Epithelial cell of prostate (primary cell): Measurements from ENCODE around the gene NPTN.
A peak's percentile ranks its signal among the peaks of the same experiment; 100 is the strongest.
"Not testable (repeated sequence)": the region's sequence is repeated elsewhere in the genome, so short reads cannot be mapped to it uniquely, and the experiment has no call there.

Source experiments
- DNase-seq: peaks from one replicate; pipeline ENCODE4 v3.0.0-alpha.2; 2011; ENCODE audit warnings: low read depth, low spot score
- H3K27ac ChIP-seq: fragments of 450-650 bp; 2 replicates; pipeline ENCODE4 v1.5.1; 2017; ENCODE audit warnings: mild to moderate bottlenecking

Gene NPTN

GRCh38 chr15:73602446-73602843 lies 30.7 kb downstream of the NPTN start:
- peak overlapping the region; percentile 78 for H3K27ac ChIP-seq
- DNase-seq, result no peak

GRCh38 chr15:73601451-73602445 lies 31.4 kb downstream of the NPTN start:
- DNase-seq, result peak; percentile 8
- H3K27ac ChIP-seq, result peak overlapping the region; percentile 78

GRCh38 chr15:73600413-73601335 lies 32.5 kb downstream of the NPTN start:
- no peak for DNase-seq
- H3K27ac ChIP-seq, result peak overlapping the region; percentile 78

GRCh38 chr15:73599934-73600333 lies 33.3 kb downstream of the NPTN start:
- H3K27ac ChIP-seq, result peak overlapping the region; percentile 78
- peak; percentile 31 for DNase-seq

- no peak for DNase-seq
These were observed 34.5 kb downstream of the NPTN start for GRCh38 chr15:73598530-73599160.

GRCh38 chr15:73597036-73597638 lies 36.1 kb downstream of the NPTN start:
- H3K27ac ChIP-seq, result no peak overlapping the region

More at GRCh38 chr15:73598530-73599160, 34.5 kb downstream of the NPTN start:
- no peak overlapping the region for H3K27ac ChIP-seq

GRCh38 chr15:73596174-73596573 lies 37.0 kb downstream of the NPTN start:
- no peak for DNase-seq
- no peak overlapping the region for H3K27ac ChIP-seq

More at GRCh38 chr15:73597036-73597638, 36.1 kb downstream of the NPTN start:
- no peak for DNase-seq

GRCh38 chr15:73594109-73594508 lies 39.1 kb downstream of the NPTN start:
- no peak for DNase-seq
- no peak overlapping the region for H3K27ac ChIP-seq

- no peak overlapping the region for H3K27ac ChIP-seq
- DNase-seq, result no peak
These were observed 39.7 kb downstream of the NPTN start for GRCh38 chr15:73593304-73594074.

- no peak overlapping the region for H3K27ac ChIP-seq
- DNase-seq, result no peak
These were observed 42.9 kb downstream of the NPTN start for GRCh38 chr15:73590263-73590662.

- no peak overlapping the region for H3K27ac ChIP-seq
- no peak for DNase-seq
These were observed 43.4 kb downstream of the NPTN start for GRCh38 chr15:73589766-73590165.

GRCh38 chr15:73585871-73586654 lies 47.1 kb downstream of the NPTN start:
- no peak overlapping the region for H3K27ac ChIP-seq
- no peak for DNase-seq

- no peak overlapping the region for H3K27ac ChIP-seq
These were observed 48.3 kb downstream of the NPTN start for GRCh38 chr15:73584699-73585420.

GRCh38 chr15:73583544-73583943 lies 49.6 kb downstream of the NPTN start:
- no peak for DNase-seq
- no peak overlapping the region for H3K27ac ChIP-seq

More at GRCh38 chr15:73584699-73585420, 48.3 kb downstream of the NPTN start:
- DNase-seq, result no peak

GRCh38 chr15:73582851-73583379 lies 50.3 kb downstream of the NPTN start:
- DNase-seq, result no peak
- H3K27ac ChIP-seq, result no peak overlapping the region

- DNase-seq, result no peak
- H3K27ac ChIP-seq, result peak overlapping the region; percentile 1
These were observed 55.2 kb downstream of the NPTN start for GRCh38 chr15:73578026-73578425.

- H3K27ac ChIP-seq, result peak overlapping the region; percentile 1
- not testable (repeated sequence) for DNase-seq
These were observed 55.6 kb downstream of the NPTN start for GRCh38 chr15:73577593-73577992.
